SK-N-SH (cell line): Measurements from ENCODE around the gene PET100. TPM values are rescaled to one million over a fixed set of nuclear protein-coding genes. Genes with fewer than 3 reads are reported as not detected.

ENCODE experiments used
- CTCF ChIA-PET: fragments of 300-600, 350-600 bp; formaldehyde crosslinking; extraction: SDS; loops from one replicate; lab custom pipeline; 2021; lab: Yijun Ruan, JAX
- POLR2A ChIA-PET: fragments of 350-600 bp; sonication (Branson Sonifier 250); formaldehyde crosslinking; extraction: SDS; loops from one replicate; lab custom pipeline; 2020; ENCODE audit warnings: antibody characterized with exemption, inconsistent platforms; lab: Yijun Ruan, JAX
- DNase-seq: peaks from one replicate; pipeline ENCODE4 v3.0.0; 2012
- H2AFZ ChIP-seq: fragments of 200-600 bp; sonication (generic); 2 replicates; pipeline ENCODE4 v1.8.1; 2016; ENCODE audit warnings: antibody characterized with exemption, mild to moderate bottlenecking, low read depth
- H3F3A ChIP-seq: fragments of 200-600 bp; sonication (generic); replicated peaks from 2 replicates; pipeline ENCODE3; 2016; ENCODE audit warnings: antibody characterized with exemption, mild to moderate bottlenecking; ENCODE audit not compliant: insufficient read depth
- H3K27ac ChIP-seq, 2 experiments: fragments of 200-500 bp in 1 of 2; fragments of 200-600 bp in 1 of 2; sonication (Bioruptor generic) in 1 of 2; sonication (generic), shearing (Covaris generic) in 1 of 2; 2 replicates each; pipeline versions ENCODE4 v1.5.1 to v1.6.1; 2014 to 2016; ENCODE audit warnings: low read depth in 2 of 2, inconsistent platforms in 1 of 2, low read length in 1 of 2, mild to moderate bottlenecking in 1 of 2, mixed read lengths in 1 of 2
- H3K27me3 ChIP-seq: fragments of 200-600 bp; sonication (generic), shearing (Covaris generic); 2 replicates; pipeline ENCODE4 v1.6.1; 2016; ENCODE audit warnings: mixed run types; ENCODE audit not compliant: insufficient read depth
- H3K36me3 ChIP-seq, 2 experiments: fragments of 200-500 bp in 1 of 2; fragments of 200-600 bp in 1 of 2; sonication (Bioruptor generic) in 1 of 2; sonication (generic) in 1 of 2; replicated peaks in 1 of 2; 2 replicates each; pipeline versions ENCODE3 to v1.5.1; 2014 to 2016; ENCODE audit warnings: low read length in 1 of 2, mild to moderate bottlenecking in 1 of 2; ENCODE audit not compliant: insufficient read depth in 2 of 2, control insufficient read depth in 1 of 2
- H3K4me1 ChIP-seq, 2 experiments: fragments of 200-500 bp in 1 of 2; fragments of 200-600 bp in 1 of 2; sonication (Bioruptor generic) in 1 of 2; sonication (generic), shearing (Covaris generic) in 1 of 2; 2 replicates each; pipeline versions ENCODE4 v1.5.1 to v1.6.1; 2014 to 2016; ENCODE audit warnings: low read depth in 1 of 2, low read length in 1 of 2, mixed run types in 1 of 2; ENCODE audit not compliant: insufficient read depth in 2 of 2, control insufficient read depth in 1 of 2
- H3K4me2 ChIP-seq: fragments of 200-600 bp; sonication (generic), shearing (Covaris generic); 2 replicates; pipeline ENCODE4 v1.6.1; 2017; ENCODE audit warnings: mixed run types
- H3K4me3 ChIP-seq, 2 experiments: fragments of 200-500 bp in 1 of 2; fragments of 200-600 bp in 1 of 2; sonication (Bioruptor generic) in 1 of 2; sonication (generic), shearing (Covaris generic) in 1 of 2; 2 replicates each; pipeline versions ENCODE4 v1.5.1 to v1.8.1; 2014 to 2016; ENCODE audit warnings: low read depth in 2 of 2, inconsistent platforms in 1 of 2, low read length in 1 of 2, mild to moderate bottlenecking in 1 of 2, mixed read lengths in 1 of 2, moderate library complexity in 1 of 2
- H3K79me2 ChIP-seq: fragments of 200-600 bp; sonication (generic); 2 replicates; pipeline ENCODE4 v1.8.1; 2017; ENCODE audit warnings: mild to moderate bottlenecking; ENCODE audit not compliant: insufficient read depth
- H3K9ac ChIP-seq: fragments of 200-600 bp; sonication (generic); 2 replicates; pipeline ENCODE4 v1.6.1; 2017; ENCODE audit warnings: mixed run types
- H3K9me2 ChIP-seq: fragments of 200-600 bp; sonication (generic); 2 replicates; pipeline ENCODE4 v1.6.1; 2017; ENCODE audit warnings: mixed run types
- H3K9me3 ChIP-seq: fragments of 200-600 bp; sonication (generic); 2 replicates; pipeline ENCODE4 v1.6.1; 2017; ENCODE audit warnings: mixed run types, mild to moderate bottlenecking, moderate library complexity
- H4K20me1 ChIP-seq: fragments of 200-600 bp; sonication (generic); 2 replicates; pipeline ENCODE4 v1.6.1; 2017; ENCODE audit warnings: mild to moderate bottlenecking, mixed run types; ENCODE audit not compliant: insufficient read depth
- CTCF ChIP-seq: fragments of 200-600 bp; sonication (generic); IDR thresholded peaks from 2 replicates; pipeline ENCODE4 v1.6.1; 2017; ENCODE audit warnings: antibody characterized with exemption, mild to moderate bottlenecking, moderate library complexity
- EP300 ChIP-seq, 2 experiments: IDR thresholded peaks; 2 replicates each; pipeline versions ENCODE4 v1.4.0 to v1.6.1; 2012; ENCODE audit warnings: borderline replicate concordance in 1 of 2, low read depth in 1 of 2, low read length in 1 of 2
- EZH2phosphoT487 ChIP-seq: fragments of 200-600 bp; sonication (generic); IDR thresholded peaks from 2 replicates; pipeline ENCODE4 v1.6.1; 2017; ENCODE audit warnings: low read depth, mixed run types, mild to moderate bottlenecking, antibody characterized with exemption, moderate library complexity, borderline replicate concordance
- FOXM1 ChIP-seq: IDR thresholded peaks from 2 replicates; pipeline ENCODE4 v1.4.0; 2012; ENCODE audit warnings: low read depth, mild to moderate bottlenecking
- GABPA ChIP-seq: IDR thresholded peaks from 2 replicates; pipeline ENCODE4 v1.4.0; 2012; ENCODE audit warnings: low read depth, mild to moderate bottlenecking
- GATA2 ChIP-seq: sonication (generic); formaldehyde crosslinking; IDR thresholded peaks from 2 replicates; pipeline ENCODE4 v1.5.0; 2020; ENCODE audit warnings: mild to moderate bottlenecking, missing genetic modification reagents
- IRF3 ChIP-seq: fragments of 150-350 bp; IDR thresholded peaks from 2 replicates; pipeline ENCODE4 v1.6.1; 2016; ENCODE audit warnings: mild to moderate bottlenecking, low read depth, low read length
- MAX ChIP-seq: IDR thresholded peaks from 2 replicates; pipeline ENCODE4 v1.4.0; 2012; ENCODE audit warnings: low read depth
- MEF2A ChIP-seq: IDR thresholded peaks from 2 replicates; pipeline ENCODE4 v1.4.0; 2012; ENCODE audit warnings: low read depth, borderline replicate concordance
- MXI1 ChIP-seq: IDR thresholded peaks from 2 replicates; pipeline ENCODE4 v1.6.1; 2012; ENCODE audit warnings: mild to moderate bottlenecking, low read depth, low read length, improper control_type of control experiment
- NRF1 ChIP-seq: IDR thresholded peaks from 2 replicates; pipeline ENCODE4 v1.6.1; 2012; ENCODE audit warnings: low read depth, mild to moderate bottlenecking, low read length
- PBX3 ChIP-seq: IDR thresholded peaks from 2 replicates; pipeline ENCODE4; 2012
- POLR2AphosphoS5 ChIP-seq: IDR thresholded peaks from 2 replicates; pipeline ENCODE4 v1.6.1; 2012; ENCODE audit warnings: low read depth, low read length
- RCOR1 ChIP-seq: fragments of 150-350 bp; IDR thresholded peaks from 2 replicates; pipeline ENCODE4 v1.6.1; 2017; ENCODE audit warnings: antibody characterized with exemption, low read length
- REST ChIP-seq: IDR thresholded peaks from 2 replicates; pipeline ENCODE4 v1.6.1; 2012; ENCODE audit warnings: mild to moderate bottlenecking, low read depth, low read length, moderate library complexity
- TEAD4 ChIP-seq: IDR thresholded peaks from 2 replicates; pipeline ENCODE4 v1.4.0; 2012; ENCODE audit warnings: mild to moderate bottlenecking, borderline replicate concordance; ENCODE audit not compliant: insufficient read depth
- USF1 ChIP-seq: IDR thresholded peaks from 2 replicates; pipeline ENCODE4 v1.4.0; 2012; ENCODE audit warnings: low read depth, borderline replicate concordance
- YY1 ChIP-seq: IDR thresholded peaks from 2 replicates; pipeline ENCODE4 v1.4.0; 2012; ENCODE audit warnings: low read depth, mild to moderate bottlenecking
- WGBS: methylation state at CpG from one replicate; pipeline ENCODE4 v1.1.6; 2017; ENCODE audit warnings: low lambda C conversion rate; 5-methylcytosine and 5-hydroxymethylcytosine counted together
- polyA plus RNA-seq, 3 experiments: library from polyadenylated mRNA; depleted of rRNA; stranded (reverse); fragments of >200 nt; gene quantifications; 2 replicates each; pipeline ENCODE4 v1.2.3, GENCODE V29; 2012

The PET100 gene
- polyA plus RNA-seq, 1 of the 3 experiments (the other 2 are of a cell fraction), result 48.1 TPM

- no peak overlapping the region for H2AFZ ChIP-seq
- H3K9me2 ChIP-seq, result no peaks in the 10 kb centered on the region
- no peaks in the 10 kb centered on the region for H4K20me1 ChIP-seq
- no peaks in the 10 kb centered on the region for H3F3A ChIP-seq
- H3K4me3 ChIP-seq, result no peak overlapping the region
- WGBS, result 19% methylated on average over 11 of the region's 14 CpGs
- H3K4me1 ChIP-seq, result no peaks in the 10 kb centered on the region
- H3K27ac ChIP-seq, result no peak overlapping the region
- TF ChIP-seq MEF2A (no peak), REST (no peak), EZH2phosphoT487 (no peak), USF1 (no peak), MAX (no peak), RCOR1 (no peak)
- peaks cover 63% of the 10 kb centered on the region for H3K27me3 ChIP-seq
- H3K4me2 ChIP-seq, result no peak overlapping the region
- H3K9me3 ChIP-seq, result no peaks in the 10 kb centered on the region
- H3K9ac ChIP-seq, result no peak overlapping the region
- H3K36me3 ChIP-seq, result no peaks in the 10 kb centered on the region
- ChIA-PET POLR2A (no interaction called here), CTCF (interaction anchor here (0.6 to 4.2 kb wide), 4 partner anchors 11 to 94 kb away, joined by 3 to 14 read pairs (median 10); partner anchors contain the start of gene TRAPPC5)
- no peaks in the 10 kb centered on the region for H3K79me2 ChIP-seq
- DNase-seq, result no peak
These were observed 33.1 kb downstream of the PET100 start for GRCh38 chr19:7662657-7663056.

- 30% methylated on average over 7 of the region's 7 CpGs for WGBS
- TF ChIP-seq MEF2A (no peak), TEAD4 (no peak), PBX3 (no peak), RCOR1 (no peak), MAX (no peak), GABPA (no peak), IRF3 (no peak), YY1 (no peak), CTCF (no peak), POLR2AphosphoS5 (no peak), MXI1 (no peak), NRF1 (no peak), FOXM1 (no peak), GATA2 (CRISPR knock-in tag) (no peak), EP300 (IDR thresholded peaks at IDR 0.05; ENCODE audit: borderline replicate concordance in 1 of 2, low read depth in 1 of 2, low read length in 1 of 2) (no peak)
These were observed 34.1 kb downstream of the PET100 start for GRCh38 chr19:7663706-7664105.

More at GRCh38 chr19:7663706-7664105, 34.1 kb downstream of the PET100 start:
- H3K4me1 ChIP-seq, result no peaks in the 10 kb centered on the region
- H3F3A ChIP-seq, result no peaks in the 10 kb centered on the region
- H3K9me3 ChIP-seq, result no peaks in the 10 kb centered on the region
- no peak overlapping the region for H3K4me3 ChIP-seq
- no peaks in the 10 kb centered on the region for H4K20me1 ChIP-seq
- peaks cover 68% of the 10 kb centered on the region for H3K27me3 ChIP-seq
- no peaks in the 10 kb centered on the region for H3K9me2 ChIP-seq
- ChIA-PET POLR2A (interaction anchor here (0.6 kb wide), 1 partner anchor 163 kb away, joined by 4 read pairs; no protein-coding TSS in a partner anchor), CTCF (interaction anchor here (1.6 to 4.2 kb wide), 3 partner anchors 17 to 135 kb away, joined by 4 to 14 read pairs (median 9); partner anchors contain the start of gene TRAPPC5)
- H3K27ac ChIP-seq, result no peak overlapping the region
- DNase-seq, result no peak
- H3K9ac ChIP-seq, result no peak overlapping the region
- no peak overlapping the region for H2AFZ ChIP-seq
- H3K4me2 ChIP-seq, result no peak overlapping the region
- no peaks in the 10 kb centered on the region for H3K36me3 ChIP-seq
- no peaks in the 10 kb centered on the region for H3K79me2 ChIP-seq
